PC-9 (cell line): ENCODE measurements around the gene HID1.

Source experiments
- EZH2 ChIP-seq: fragments of 200-600 bp; sonication (generic); IDR thresholded peaks from 2 replicates; pipeline ENCODE4 v1.8.0; 2017; ENCODE audit warnings: antibody characterized with exemption, low read depth
- TF ChIP-seq, protein P1 (sequence below): fragments of 200-600 bp; sonication (generic); conservative IDR thresholded peaks from 2 replicates; pipeline ENCODE4 v1.6.1; 2017; ENCODE audit warnings: mixed run types, antibody characterized with exemption, mild to moderate bottlenecking, moderate library complexity

- TF ChIP-seq, protein P1, sequence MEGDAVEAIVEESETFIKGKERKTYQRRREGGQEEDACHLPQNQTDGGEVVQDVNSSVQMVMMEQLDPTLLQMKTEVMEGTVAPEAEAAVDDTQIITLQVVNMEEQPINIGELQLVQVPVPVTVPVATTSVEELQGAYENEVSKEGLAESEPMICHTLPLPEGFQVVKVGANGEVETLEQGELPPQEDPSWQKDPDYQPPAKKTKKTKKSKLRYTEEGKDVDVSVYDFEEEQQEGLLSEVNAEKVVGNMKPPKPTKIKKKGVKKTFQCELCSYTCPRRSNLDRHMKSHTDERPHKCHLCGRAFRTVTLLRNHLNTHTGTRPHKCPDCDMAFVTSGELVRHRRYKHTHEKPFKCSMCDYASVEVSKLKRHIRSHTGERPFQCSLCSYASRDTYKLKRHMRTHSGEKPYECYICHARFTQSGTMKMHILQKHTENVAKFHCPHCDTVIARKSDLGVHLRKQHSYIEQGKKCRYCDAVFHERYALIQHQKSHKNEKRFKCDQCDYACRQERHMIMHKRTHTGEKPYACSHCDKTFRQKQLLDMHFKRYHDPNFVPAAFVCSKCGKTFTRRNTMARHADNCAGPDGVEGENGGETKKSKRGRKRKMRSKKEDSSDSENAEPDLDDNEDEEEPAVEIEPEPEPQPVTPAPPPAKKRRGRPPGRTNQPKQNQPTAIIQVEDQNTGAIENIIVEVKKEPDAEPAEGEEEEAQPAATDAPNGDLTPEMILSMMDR: no peak
- no peak for TF ChIP-seq EZH2
These were observed 16.5 kb downstream of the HID1 start for GRCh38 chr17:74956093-74956492.
